Endothelial cell (in vitro differentiated cells): ENCODE results near the gene GATAD2B. TPM values are rescaled to one million over a fixed set of nuclear protein-coding genes. Genes with fewer than 3 reads are reported as not detected.

Source experiments
- DNase-seq: peaks from one replicate; pipeline ENCODE4 v3.0.0; 2021; ENCODE audit warnings: low spot score
- H3K27ac Mint-ChIP-seq: one replicate; pipeline ENCODE4 v1.8.0; 2021; ENCODE audit warnings: mixed read lengths, inconsistent platforms; ENCODE audit not compliant: unreplicated experiment
- H3K27me3 Mint-ChIP-seq: one replicate; pipeline ENCODE4 v1.8.0; 2021; ENCODE audit warnings: mild to moderate bottlenecking, moderate library complexity, mixed read lengths, inconsistent platforms; ENCODE audit not compliant: unreplicated experiment
- H3K36me3 Mint-ChIP-seq: one replicate; pipeline ENCODE4 v1.8.0; 2021; ENCODE audit warnings: mild to moderate bottlenecking, low read depth, mixed read lengths, inconsistent platforms; ENCODE audit not compliant: unreplicated experiment
- H3K4me1 Mint-ChIP-seq: one replicate; pipeline ENCODE4 v1.8.0; 2021; ENCODE audit warnings: mild to moderate bottlenecking, mixed read lengths, inconsistent platforms; ENCODE audit not compliant: unreplicated experiment
- H3K4me3 Mint-ChIP-seq: one replicate; pipeline ENCODE4 v1.8.0; 2021; ENCODE audit warnings: mild to moderate bottlenecking, mixed read lengths, inconsistent platforms; ENCODE audit not compliant: unreplicated experiment
- H3K9me3 Mint-ChIP-seq: one replicate; pipeline ENCODE4 v1.8.0; 2021; ENCODE audit warnings: mixed read lengths, inconsistent platforms; ENCODE audit not compliant: unreplicated experiment
- CTCF ChIP-seq: fragments of 200-600 bp; sonication (generic); IDR thresholded peaks from one replicate; pipeline ENCODE4 v1.5.0; 2021; ENCODE audit warnings: antibody characterized with exemption; ENCODE audit not compliant: unreplicated experiment
- total RNA-seq: library from RNA; stranded (reverse); fragmentation: NEBNext Ultra II Directional; extraction: Animal tissue kit (Norgen Biotek cat#: 25700); gene quantifications from one replicate; pipeline ENCODE4 v1.2.1, GENCODE V29; 2021; ENCODE audit not compliant: unreplicated experiment

GATAD2B gene
- total RNA-seq, 1 donor from 2014 or later: 45.4 TPM

DNA sequence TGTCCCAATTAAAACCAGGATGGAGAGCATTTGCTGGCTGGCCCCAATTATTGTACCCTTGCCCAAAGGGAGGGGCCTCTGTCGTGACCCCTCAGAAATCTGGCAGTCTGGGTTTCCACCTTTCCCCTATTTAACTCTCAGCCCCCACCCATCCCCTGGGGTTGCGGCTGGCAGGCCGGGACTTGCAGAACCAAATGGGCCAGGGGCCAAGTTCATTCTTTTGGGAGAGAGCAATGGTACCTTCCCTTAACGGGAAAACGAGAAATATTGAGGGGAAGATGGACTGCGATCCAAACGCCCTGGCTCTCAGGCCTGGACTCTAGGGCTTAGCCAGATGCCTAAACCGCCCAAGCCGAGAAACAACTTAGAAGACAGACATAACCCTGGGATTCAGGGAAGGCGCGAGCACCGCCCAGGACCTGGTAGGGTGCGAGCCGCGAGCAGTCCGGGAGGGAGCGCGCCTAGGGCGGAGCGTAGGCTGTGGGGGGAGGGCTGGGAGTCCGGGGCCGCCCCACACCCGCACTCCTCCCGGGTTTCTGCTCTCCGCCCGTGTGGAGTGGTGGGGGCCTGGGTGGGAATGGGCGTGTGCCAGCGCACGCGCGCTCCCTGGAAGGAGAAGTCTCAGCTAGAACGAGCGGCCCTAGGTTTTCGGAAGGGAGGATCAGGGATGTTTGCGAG is 147.9 kb downstream of the GATAD2B start, which contains the start of gene SLC27A3:
SLC27A3 (plus strand) TSS at position 628 of the 678 bp plus-strand sequence. CDS start 91 bp downstream, outside the sequence.
- DNase-seq: no peak
- no peak for TF ChIP-seq CTCF
- Mint-ChIP-seq H3K27ac (peak within 1 kb of the TSS; percentile 90), H3K36me3 (peaks cover 43% of the 10 kb centered on the region), H3K4me1 (peaks cover 69% of the 10 kb centered on the region), H3K9me3 (no peaks in the 10 kb centered on the region), H3K27me3 (peaks cover 25% of the 10 kb centered on the region), H3K4me3 (peak within 1 kb of the TSS; percentile 87)

DNA sequence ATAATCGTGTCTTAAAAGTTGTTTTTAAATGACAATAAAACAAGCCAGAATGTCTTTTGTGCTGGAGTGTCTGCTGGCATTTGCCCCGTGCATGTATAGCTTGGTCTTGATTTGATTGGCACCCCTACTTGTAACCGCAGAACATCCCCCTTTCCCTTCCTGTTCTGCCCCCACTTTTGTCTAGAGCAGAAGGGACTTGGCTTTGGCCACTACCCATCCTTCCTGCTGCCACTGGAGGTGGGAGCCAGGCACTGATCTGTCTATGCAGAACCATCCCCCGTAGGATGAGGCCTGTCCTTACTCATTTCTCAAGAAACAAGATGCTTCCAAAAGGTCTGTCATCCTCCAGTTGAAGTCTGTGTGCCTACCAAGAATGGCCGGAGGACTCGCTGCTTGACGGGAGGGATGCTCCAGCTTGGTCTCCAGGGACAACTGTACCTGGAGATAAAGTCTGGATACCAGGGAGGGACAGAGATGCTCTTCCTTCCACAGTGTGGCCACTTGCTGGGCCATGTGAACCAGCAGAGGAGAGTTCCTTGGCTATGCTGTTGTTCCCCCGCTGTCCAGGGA is 148.7 kb downstream of the GATAD2B start:
- peaks cover 20% of the 10 kb centered on the region for H3K27me3 Mint-ChIP-seq
- no peaks in the 10 kb centered on the region for H3K9me3 Mint-ChIP-seq
- no peak for TF ChIP-seq CTCF
- H3K4me1 Mint-ChIP-seq: peaks cover 77% of the 10 kb centered on the region
- peaks cover 39% of the 10 kb centered on the region for H3K36me3 Mint-ChIP-seq
- H3K27ac Mint-ChIP-seq: peak overlapping the region; percentile 90
- peak overlapping the region; percentile 87 for H3K4me3 Mint-ChIP-seq
- DNase-seq: no peak

DNA sequence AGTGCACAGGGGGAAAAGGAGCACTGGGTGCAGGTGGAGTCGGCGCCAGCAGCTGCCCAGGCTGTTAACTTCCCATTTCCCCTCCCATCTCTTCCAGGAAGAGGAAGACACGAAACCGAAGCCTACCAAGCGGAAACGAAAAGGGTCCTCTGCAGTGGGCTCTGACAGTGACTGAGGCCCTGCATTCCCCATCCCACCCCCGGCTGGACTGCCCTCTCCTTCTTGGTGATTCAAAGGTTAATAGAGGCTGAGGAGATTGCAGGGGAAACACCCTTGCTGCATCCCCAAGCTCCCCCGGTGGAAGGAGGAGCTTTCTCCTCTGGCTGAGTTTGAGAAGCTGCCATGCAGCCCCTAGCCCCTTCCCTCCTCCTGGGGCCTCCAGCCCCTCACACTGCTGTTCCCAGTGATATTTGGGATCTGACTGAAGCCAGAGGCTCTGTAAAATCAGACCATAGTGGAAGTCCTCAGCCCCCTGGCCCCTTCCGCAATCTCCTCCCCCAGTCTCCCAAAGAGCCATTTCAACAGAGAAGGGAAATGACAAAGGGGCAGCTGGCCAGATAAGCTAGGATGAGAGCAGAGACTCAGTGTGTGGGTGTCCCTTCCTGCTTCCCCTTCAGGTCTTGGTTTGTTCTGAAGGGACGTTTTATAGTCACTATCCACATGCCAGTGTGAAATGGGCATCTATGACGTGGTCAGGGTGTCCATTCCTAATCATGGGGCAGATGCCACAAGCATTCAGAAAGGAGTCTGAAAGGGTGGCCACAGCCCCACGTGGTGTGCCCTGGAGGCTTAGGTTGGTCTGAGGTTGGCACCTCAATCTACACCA is 149.5 kb downstream of the GATAD2B start:
- peaks cover 17% of the 10 kb centered on the region for H3K27me3 Mint-ChIP-seq
- H3K4me3 Mint-ChIP-seq: peak overlapping the region; percentile 87
- peaks cover 80% of the 10 kb centered on the region for H3K4me1 Mint-ChIP-seq
- H3K27ac Mint-ChIP-seq: peak overlapping the region; percentile 90
- no peak for TF ChIP-seq CTCF
- no peaks in the 10 kb centered on the region for H3K9me3 Mint-ChIP-seq
- DNase-seq: no peak
- H3K36me3 Mint-ChIP-seq: peaks cover 39% of the 10 kb centered on the region

GRCh38 chr1:153771841-153772593 is 150.8 kb downstream of the GATAD2B start:
- Mint-ChIP-seq H3K4me1 (peaks cover 71% of the 10 kb centered on the region), H3K9me3 (no peaks in the 10 kb centered on the region), H3K4me3 (no peak overlapping the region), H3K36me3 (peaks cover 35% of the 10 kb centered on the region), H3K27ac (peak overlapping the region; percentile 74), H3K27me3 (peaks cover 10% of the 10 kb centered on the region)
- peak; percentile 69 for TF ChIP-seq CTCF
- DNase-seq: peak; percentile 77
